DMS114 treated with DMSO at 0.1 percent for 48 hours (cell line): ENCODE measurements around the gene FXYD6.

Source experiments
- DNase-seq: peaks from one replicate; lab custom pipeline; 2025; ENCODE audit not compliant: unreplicated experiment; lab: John Stamatoyannopoulos, UW

FXYD6 gene

GRCh38 chr11:117887431-117888138 is 11.1 kb upstream of the FXYD6 start:
- no peak for DNase-seq

DNA sequence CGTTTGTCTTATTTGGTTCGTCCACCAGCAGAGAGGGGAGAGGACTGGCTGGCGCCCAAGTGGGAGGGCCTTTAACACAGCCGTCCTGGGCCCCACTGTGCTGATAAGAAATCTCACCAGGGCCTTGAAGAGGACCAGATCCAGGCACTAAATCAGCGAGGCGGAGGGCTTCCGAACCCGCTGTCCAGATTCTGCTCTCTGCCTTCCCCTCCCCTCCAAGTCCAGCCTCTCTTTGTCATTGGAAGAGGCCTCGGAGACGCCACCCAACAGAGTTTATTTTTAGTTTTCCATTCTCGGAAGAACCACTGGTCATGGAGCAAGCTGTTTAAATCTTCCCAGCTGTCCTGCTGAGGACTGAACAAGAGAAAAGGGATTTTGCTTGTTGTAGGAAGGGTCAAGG is 9.3 kb upstream of the FXYD6 start:
- no peak for DNase-seq

- no peak for DNase-seq
These were observed 8.5 kb upstream of the FXYD6 start for GRCh38 chr11:117884994-117885393.

- no peak for DNase-seq
These were observed 6.6 kb upstream of the FXYD6 start for GRCh38 chr11:117883063-117883462.

- no peak for DNase-seq
These were observed 6.0 kb upstream of the FXYD6 start for GRCh38 chr11:117882311-117882905.

DNA sequence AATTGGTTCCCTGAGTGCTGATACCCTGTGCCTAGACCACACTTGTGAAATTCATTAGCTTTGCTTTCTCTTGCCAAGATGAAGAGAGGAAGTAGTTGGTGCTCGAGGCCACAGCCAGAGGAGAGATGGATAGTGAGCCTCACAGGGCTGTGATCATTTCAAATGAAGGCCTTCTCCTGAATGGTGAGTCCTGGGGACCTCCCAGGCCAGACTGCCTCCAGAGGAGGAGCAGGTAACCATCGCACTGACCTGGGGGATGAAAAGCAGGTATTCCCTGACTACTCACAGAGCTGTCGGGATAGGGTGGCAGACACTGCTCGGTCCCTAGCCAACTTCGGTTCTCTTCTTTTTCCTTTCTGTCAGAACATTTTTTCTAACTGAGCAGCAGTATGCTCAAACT is 4.8 kb upstream of the FXYD6 start:
- no peak for DNase-seq

DNA sequence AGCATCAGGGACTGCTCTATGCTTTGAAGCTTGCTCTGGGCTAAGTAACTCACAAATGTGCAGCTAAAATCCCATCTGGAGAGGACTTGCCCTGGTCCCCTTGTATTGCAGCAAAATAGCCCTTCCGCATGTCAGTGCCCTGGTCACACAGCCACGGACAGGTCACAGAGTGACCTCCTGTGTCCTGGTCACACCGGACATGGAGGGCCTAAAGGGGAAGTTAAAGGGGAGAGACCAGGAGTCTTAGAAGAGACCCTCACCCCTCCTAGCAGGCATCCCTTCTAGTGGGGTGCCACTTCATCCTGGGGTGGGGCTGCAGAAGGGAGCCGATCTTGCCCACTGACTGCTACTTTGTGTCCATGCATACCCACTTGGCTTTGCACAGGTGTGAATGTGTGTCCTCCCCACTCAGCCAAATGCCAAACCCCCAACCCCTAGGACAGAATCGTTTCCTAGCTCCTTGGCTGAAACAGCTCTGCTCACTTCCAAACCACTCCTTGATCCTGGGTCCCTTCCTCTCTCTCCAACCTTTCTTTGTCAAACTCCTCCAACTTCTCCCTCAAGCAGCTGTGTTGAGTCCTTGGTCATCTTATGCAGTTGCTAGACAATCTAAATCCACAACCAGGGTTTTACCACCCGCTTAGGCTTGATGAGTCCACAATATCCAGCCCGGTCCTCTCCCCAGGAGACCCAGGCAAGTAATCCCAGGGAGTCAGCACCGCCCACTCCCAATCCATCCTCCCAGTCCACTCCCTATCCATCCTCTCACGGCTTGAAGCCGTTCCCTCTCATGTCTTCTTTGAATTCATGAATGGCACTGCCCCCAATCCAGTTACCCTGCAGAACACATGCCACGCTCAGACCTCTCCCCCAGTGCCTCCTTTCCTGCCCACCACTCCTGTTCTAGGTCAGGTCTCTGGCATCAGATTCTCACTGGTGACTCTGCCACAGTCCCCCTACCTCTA is 3.3 kb upstream of the FXYD6 start:
- no peak for DNase-seq

DNA sequence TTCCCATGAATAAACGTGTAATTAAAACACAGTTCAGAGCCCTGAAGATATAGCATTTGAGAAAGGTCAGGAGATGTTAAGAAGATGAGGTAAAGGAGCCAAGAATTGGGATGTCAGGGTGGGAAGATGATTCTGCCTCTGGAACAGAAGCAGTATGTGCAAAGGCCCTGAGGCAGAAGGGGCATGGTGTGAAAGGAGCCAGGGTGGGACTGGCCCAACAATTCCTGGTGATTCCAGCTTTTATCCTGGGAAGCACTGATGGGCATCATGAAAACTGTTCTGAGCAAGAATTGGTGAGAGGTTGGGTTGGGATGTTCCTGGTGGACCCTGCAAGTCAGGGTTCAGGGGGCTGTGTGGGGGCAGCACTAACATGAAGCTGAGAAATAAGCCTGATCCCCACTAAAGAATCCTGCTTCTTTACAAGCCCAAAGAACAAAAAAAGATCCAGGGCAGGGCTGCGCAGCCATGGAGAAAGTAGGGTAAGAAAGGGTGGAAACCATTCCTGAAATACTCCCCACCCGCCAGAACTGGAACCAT is 2.5 kb upstream of the FXYD6 start:
- no peak for DNase-seq

GRCh38 chr11:117878314-117878938 is 2.0 kb upstream of the FXYD6 start:
- no peak for DNase-seq

- DNase-seq: no peak
These were observed 794 bp upstream of the FXYD6 start for GRCh38 chr11:117877120-117877784.

GRCh38 chr11:117876059-117876340 is 458 bp downstream of the FXYD6 start:
- no peak for DNase-seq

- DNase-seq: no peak
These were observed 938 bp downstream of the FXYD6 start for GRCh38 chr11:117875382-117876058.

GRCh38 chr11:117874910-117875381 is 1.5 kb downstream of the FXYD6 start:
- DNase-seq: no peak

DNA sequence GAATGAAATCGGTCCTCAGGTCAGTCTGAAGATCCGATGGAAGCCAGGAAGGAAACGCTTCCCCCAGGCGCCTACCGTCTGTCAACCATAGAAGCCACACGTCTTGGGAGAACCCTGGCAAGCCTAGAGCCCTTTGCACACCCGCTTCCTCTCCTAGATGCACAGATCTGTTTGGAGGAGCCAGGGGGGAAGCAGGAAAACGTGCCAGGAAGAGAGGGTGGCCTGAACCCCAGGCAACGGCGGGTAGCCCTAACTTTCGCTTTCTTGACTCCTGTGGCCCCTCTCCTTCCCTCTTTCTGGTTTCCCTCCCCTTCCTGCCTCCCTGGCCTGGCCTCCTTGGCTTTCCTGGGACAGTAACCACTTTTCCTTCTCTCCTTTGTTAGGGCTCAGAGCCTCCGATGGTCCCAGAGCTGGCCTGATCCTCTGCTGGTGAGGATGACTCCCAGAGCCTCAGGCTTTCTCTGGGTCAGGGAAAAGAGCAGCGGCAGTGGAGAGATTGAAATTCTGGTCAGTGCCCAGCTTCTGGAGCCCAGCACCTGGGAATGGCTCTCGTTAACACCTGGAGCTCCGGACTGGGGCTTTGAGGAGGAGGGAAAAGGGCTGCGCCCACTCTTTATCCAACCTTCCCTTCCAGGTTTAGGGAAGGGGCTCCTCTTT is 2.1 kb downstream of the FXYD6 start:
- DNase-seq: no peak

DNA sequence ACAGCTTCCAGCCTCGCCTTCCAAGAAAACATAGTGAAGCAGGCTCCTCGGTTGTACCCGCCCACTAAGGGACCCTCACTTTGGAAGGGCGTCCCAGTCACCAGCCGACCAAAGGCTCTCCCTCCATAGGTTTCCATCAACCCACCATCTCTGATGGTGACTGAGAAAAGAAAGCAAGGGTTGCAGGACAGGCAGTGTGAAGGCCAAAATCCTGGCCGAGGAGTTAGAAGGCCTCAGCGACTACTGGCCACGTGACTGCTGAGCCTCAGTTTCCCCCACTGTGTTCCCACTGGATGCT is 2.7 kb downstream of the FXYD6 start:
- no peak for DNase-seq

GRCh38 chr11:117872975-117873827 is 3.3 kb downstream of the FXYD6 start:
- DNase-seq: no peak

- no peak for DNase-seq
These were observed 4.0 kb downstream of the FXYD6 start for GRCh38 chr11:117872420-117872961.

GRCh38 chr11:117871784-117872183 is 4.7 kb downstream of the FXYD6 start:
- no peak for DNase-seq

- no peak for DNase-seq
These were observed 5.3 kb downstream of the FXYD6 start for GRCh38 chr11:117871160-117871559.
